ENCODE results near the gene IL1RAPL1.
A peak's percentile ranks its signal among the peaks of the same experiment; 100 is the strongest.

Gene IL1RAPL1

DNA sequence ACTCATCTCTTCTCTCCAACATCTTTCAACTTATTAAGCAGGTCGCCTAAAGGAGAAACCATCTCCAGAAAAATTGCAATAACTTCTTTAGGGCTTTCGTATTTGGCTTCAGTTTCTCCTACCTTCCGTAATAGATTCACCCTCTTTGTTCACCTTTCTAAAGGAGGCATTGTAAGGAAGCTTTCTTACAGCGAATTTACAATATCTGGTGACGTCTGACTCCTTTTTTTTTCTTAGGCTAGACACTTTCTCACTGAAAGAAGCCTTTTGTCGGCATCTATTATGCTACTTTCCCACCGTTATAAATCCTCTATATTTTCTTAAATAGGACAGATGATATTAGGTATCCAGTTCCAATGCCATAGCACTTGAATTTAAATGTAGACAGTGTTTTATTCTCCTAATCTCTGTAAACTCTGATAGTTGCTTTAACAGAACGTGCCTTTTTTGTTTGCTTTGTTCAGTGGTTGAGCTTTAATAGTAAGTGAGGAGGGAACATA, 302.4 kb downstream of the IL1RAPL1 start:
- no peak for DNase-seq
- intact Hi-C loops (cut with DNase I): no loop called here

DNA sequence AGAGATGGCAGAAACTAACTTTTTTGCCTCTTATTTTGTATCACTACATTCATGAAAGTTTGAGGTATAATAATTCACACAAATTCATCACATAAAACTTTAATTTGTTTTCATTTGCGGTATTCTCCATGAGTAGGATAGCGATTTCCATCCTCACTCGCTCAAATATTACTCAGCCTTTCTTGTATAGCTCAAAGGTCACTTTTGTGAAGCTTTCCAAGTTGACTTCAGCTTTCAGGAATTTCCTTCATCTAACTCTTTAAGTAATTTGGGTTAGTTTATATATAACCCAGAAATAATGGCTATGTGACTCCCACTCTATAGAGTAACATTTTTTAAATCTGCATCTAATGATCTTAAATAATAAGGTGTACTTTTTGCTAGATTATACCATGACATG, 314.4 kb downstream of the IL1RAPL1 start:
- DNase-seq: no peak
- intact Hi-C loops (cut with DNase I): no loop called here

DNA sequence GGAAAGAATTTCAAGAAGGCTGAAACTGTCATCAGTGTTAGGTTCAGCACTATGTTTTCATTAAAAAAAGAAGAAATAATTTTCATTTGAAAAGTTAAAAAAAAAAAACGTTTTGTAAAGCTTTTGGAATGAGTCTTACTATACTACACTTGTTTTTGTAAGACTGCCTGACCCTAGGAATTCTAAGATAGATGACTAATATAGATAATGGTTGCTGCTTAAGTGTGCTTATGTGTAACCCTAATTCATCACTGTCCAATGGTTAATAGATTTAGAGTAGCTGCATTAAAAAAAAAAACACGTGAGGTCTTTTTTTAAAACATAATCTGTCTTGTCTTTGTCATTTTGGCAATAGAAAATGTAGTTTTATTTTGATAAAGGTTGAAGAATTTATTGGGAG, 323.2 kb downstream of the IL1RAPL1 start:
- intact Hi-C loops (cut with DNase I): no loop called here
- DNase-seq: no peak

- intact Hi-C loops (cut with DNase I): no loop called here
- peak in 11 of 42 donors; percentile 11 to 55 (median 29) for DNase-seq
Measured at GRCh38 chrX:28920153-28920943, 333.1 kb downstream of the IL1RAPL1 start.

GRCh38 chrX:28922106-28922505, 334.9 kb downstream of the IL1RAPL1 start:
- no peak for DNase-seq
- intact Hi-C loops (cut with DNase I): no loop called here

- intact Hi-C loops (cut with DNase I): no loop called here
- no peak for DNase-seq
Measured at GRCh38 chrX:28946846-28947245, 359.6 kb downstream of the IL1RAPL1 start.

DNA sequence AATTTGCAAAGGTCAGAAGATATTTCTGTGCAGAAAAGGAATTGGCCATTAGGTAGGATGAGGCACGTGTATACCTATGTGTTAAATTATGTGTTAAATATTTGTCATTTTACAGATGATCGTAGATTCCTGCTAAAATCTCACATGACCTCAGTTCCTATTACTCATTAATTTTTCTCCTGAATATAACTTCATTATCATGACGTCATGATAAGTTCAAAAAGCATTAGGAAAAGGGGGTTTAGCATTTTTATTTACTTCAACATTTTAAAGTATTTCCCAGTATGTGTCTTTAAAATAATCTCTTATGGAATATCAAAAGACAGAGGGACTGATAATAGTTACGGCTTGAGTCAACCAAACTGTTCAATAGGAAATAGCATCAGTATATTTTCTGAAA, 372.8 kb downstream of the IL1RAPL1 start:
- no peak for DNase-seq
- intact Hi-C loops (cut with DNase I): no loop called here

DNA sequence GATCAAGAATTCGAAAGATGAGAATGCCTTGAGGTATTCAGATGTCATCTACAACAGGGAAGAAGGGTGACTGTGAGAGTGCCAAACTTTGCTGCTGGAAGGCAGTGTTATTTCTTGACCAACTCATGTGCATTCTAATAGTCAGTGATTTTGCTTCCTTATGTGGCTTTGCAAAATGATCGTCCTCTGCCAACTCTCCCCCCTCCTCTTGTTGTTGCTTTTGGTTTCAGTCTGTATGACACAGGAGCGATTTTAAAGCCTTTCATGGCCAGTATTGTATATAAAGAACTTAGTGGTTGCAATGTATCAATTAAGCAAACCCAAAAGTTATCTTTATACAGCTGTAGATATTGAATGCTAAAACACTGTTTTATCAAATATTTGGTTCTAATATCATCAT, 379.1 kb downstream of the IL1RAPL1 start:
- intact Hi-C loops (cut with DNase I): no loop called here
- DNase-seq: peak in 2 of 42 donors; percentile 2 to 45

- DNase-seq: no peak
- intact Hi-C loops (cut with DNase I): no loop called here
Measured at GRCh38 chrX:28969126-28969525, 381.9 kb downstream of the IL1RAPL1 start.

- intact Hi-C loops (cut with DNase I): no loop called here
- DNase-seq: peak in 1 of 42 donors; percentile 10
Measured at GRCh38 chrX:28979877-28980276, 392.6 kb downstream of the IL1RAPL1 start.

GRCh38 chrX:28981952-28982351, 394.7 kb downstream of the IL1RAPL1 start:
- DNase-seq: no peak
- intact Hi-C loops (cut with DNase I): no loop called here

GRCh38 chrX:28988246-28988645, 401.0 kb downstream of the IL1RAPL1 start:
- peak in 13 of 42 donors; percentile 7 to 65 (median 30) for DNase-seq

GRCh38 chrX:28997706-28998463, 410.6 kb downstream of the IL1RAPL1 start:
- intact Hi-C loops (cut with DNase I): no loop called here
- no peak for DNase-seq

More at GRCh38 chrX:28988246-28988645, 401.0 kb downstream of the IL1RAPL1 start:
- intact Hi-C loops (cut with DNase I): no loop called here

DNA sequence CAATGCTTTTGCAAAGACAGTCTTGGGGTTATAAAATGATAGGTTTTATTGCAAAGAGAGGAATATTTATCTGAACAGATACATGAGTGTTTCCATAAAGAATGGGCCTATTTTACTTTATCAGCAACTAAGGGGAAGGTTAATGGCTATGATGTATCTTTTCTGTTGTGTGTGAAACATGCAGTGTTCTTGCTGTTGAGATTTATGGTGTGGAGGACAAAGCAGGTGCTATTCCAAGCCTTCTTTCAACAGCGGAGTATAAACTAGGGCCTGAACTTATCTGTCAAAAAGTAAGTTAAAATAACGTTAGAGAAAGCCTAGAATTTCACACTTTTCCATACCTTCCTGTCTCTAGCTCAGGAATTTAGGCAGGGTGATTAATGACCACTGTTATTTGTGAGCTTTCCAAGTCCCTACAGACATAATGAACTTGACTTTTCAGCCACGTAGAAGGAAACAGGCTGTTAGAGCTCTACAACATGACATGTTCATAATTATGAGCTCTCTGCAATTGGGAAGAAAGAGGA, 411.4 kb downstream of the IL1RAPL1 start:
- DNase-seq: no peak
- intact Hi-C loops (cut with DNase I): no loop called here

DNA sequence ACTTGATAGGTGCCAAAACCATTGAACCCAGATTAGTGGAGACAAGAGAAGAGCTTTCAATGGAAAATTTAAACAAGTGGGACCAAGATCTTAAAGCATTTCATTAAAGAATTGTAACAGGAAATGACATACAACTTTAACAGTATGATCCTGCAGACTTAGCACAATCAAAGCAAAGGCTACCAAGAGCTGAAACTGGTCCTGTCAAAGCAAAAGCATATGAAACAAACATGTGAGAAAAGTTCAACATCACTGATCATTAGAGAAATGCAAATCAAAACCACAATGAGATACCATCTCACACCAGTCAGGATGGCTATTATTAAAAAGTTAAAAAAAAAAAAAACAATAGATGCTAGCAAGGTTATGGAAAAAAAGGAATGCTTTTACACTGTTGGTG, 425.6 kb downstream of the IL1RAPL1 start:
- intact Hi-C loops (cut with DNase I): no loop called here
- no peak for DNase-seq

- intact Hi-C loops (cut with DNase I): no loop called here
- no peak for DNase-seq
Measured at GRCh38 chrX:29023207-29023606, 436.0 kb downstream of the IL1RAPL1 start.

- intact Hi-C loops (cut with DNase I): no loop called here
- no peak for DNase-seq
Measured at GRCh38 chrX:29024871-29025270, 437.6 kb downstream of the IL1RAPL1 start.

DNA sequence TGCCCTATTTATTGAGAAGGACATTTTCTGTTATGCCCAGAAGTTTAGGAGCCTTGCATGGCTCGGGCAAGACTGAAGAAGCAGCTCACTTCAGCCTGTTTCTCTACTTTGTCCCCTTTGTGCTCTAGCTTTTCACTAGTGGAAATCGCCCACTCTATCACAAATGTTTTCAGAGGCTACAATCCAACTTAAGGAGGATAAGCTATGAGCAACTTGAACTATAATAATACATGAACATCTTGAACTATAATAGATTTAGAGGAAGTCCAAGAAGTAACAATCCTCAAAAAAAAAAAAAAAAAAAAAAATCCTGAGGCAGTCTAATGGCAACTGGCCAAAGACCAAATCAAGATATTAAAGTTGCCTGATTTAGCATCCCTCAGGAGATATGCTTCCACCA, 452.3 kb downstream of the IL1RAPL1 start:
- intact Hi-C loops (cut with DNase I): no loop called here
- no peak for DNase-seq

DNA sequence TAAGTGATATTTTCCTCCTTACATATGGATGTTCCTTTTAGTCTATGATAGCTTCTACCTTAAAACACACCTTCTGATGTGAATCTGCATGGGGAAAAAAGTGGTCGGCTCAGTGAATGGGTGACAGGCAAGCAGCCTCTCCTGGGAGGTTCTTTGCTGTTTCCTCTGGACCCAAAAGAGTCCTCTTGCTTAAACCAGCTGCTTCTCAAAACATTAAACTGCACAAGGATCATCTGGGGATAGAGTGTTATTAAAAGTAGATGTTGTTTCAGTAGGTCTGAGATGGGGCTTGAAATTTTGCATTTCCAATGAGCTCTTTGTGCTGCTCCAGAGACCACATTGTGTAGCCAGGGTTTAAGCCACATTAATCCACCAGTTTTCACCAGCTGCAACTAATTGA, 452.9 kb downstream of the IL1RAPL1 start:
- intact Hi-C loops (cut with DNase I): no loop called here
- no peak for DNase-seq

DNA sequence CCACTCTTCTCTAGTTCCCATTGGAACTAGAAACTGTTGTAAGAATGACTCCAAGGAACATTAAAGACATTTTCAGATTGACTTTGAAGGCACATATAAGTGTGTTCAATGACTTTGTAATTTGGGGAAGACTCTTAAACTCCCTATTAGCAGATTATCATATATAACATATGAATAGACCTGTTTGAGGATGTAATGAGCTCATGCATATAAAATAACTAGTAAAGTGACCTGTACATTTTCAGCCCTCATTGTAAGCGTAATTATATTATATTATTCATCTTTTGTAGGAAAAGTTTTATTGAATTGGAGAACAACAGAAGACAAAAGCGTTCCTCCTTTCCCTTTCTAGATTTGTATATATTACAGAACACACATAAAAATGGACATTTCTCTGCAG, 455.1 kb downstream of the IL1RAPL1 start:
- no peak for DNase-seq

More for the DNA sequence above, 455.1 kb downstream of the IL1RAPL1 start:
- intact Hi-C loops (cut with DNase I): no loop called here

All from head of caudate nucleus (tissue), 42 donors.